ENCODE data around the gene STBD1. TPM values are rescaled to one million over a fixed set of nuclear protein-coding genes. Genes with fewer than 3 reads are reported as not detected.

The STBD1 gene
- total RNA-seq, 1 donor from 2014 or later, result 9.4 TPM

- Histone ChIP-seq H3K4me1 (no peaks in the 10 kb centered on the region), H3K36me3 (no peaks in the 10 kb centered on the region), H3K27ac (no peak overlapping the region), H3K4me3 (no peak overlapping the region), H3K27me3 (no peaks in the 10 kb centered on the region), H3K9me3 (no peaks in the 10 kb centered on the region)
- DNase-seq (no peak), ATAC-seq (no peak)
- TF ChIP-seq CTCF (IDR thresholded peaks at IDR 0.05), result no peak
- intact Hi-C loops (cut with DNase I), result no loop called here
These were observed 34.0 kb upstream of the STBD1 start for GRCh38 chr4:76272582-76272981.

GRCh38 chr4:76272999-76273398 is 33.5 kb upstream of the STBD1 start:
- H3K27me3 ChIP-seq, result no peaks in the 10 kb centered on the region
- no peaks in the 10 kb centered on the region for H3K4me1 ChIP-seq
- H3K9me3 ChIP-seq, result no peaks in the 10 kb centered on the region
- TF ChIP-seq CTCF (IDR thresholded peaks at IDR 0.05), result no peak
- no peak overlapping the region for H3K27ac ChIP-seq
- DNase-seq (no peak), ATAC-seq (no peak)
- no peaks in the 10 kb centered on the region for H3K36me3 ChIP-seq
- intact Hi-C loops (cut with DNase I), result no loop called here
- H3K4me3 ChIP-seq, result no peak overlapping the region

- TF ChIP-seq CTCF (IDR thresholded peaks at IDR 0.05), result no peak
- no peak overlapping the region for H3K27ac ChIP-seq
- no peaks in the 10 kb centered on the region for H3K36me3 ChIP-seq
- DNase-seq (no peak), ATAC-seq (no peak)
- H3K4me3 ChIP-seq, result no peak overlapping the region
- H3K4me1 ChIP-seq, result no peaks in the 10 kb centered on the region
- no peaks in the 10 kb centered on the region for H3K27me3 ChIP-seq
- intact Hi-C loops (cut with DNase I), result no loop called here
- H3K9me3 ChIP-seq, result no peaks in the 10 kb centered on the region
These were observed 30.9 kb upstream of the STBD1 start for GRCh38 chr4:76275486-76276124.

GRCh38 chr4:76276813-76277212 is 29.7 kb upstream of the STBD1 start:
- no peaks in the 10 kb centered on the region for H3K4me1 ChIP-seq
- DNase-seq, result no peak
- H3K4me3 ChIP-seq, result no peak overlapping the region
- ATAC-seq, result no peak
- no peaks in the 10 kb centered on the region for H3K27me3 ChIP-seq
- no peaks in the 10 kb centered on the region for H3K9me3 ChIP-seq
- H3K27ac ChIP-seq, result no peak overlapping the region
- intact Hi-C loops (cut with DNase I), result no loop called here
- no peak for TF ChIP-seq CTCF (IDR thresholded peaks at IDR 0.05)
- H3K36me3 ChIP-seq, result no peaks in the 10 kb centered on the region

- intact Hi-C loops (cut with DNase I), result no loop called here
- no peaks in the 10 kb centered on the region for H3K9me3 ChIP-seq
- DNase-seq, result no peak
- no peaks in the 10 kb centered on the region for H3K27me3 ChIP-seq
- no peaks in the 10 kb centered on the region for H3K4me1 ChIP-seq
- ATAC-seq, result no peak
- no peak overlapping the region for H3K27ac ChIP-seq
- H3K36me3 ChIP-seq, result no peaks in the 10 kb centered on the region
- H3K4me3 ChIP-seq, result no peak overlapping the region
- TF ChIP-seq CTCF (IDR thresholded peaks at IDR 0.05), result no peak
These were observed 28.9 kb upstream of the STBD1 start for GRCh38 chr4:76277667-76278066.

- H3K27me3 ChIP-seq, result no peaks in the 10 kb centered on the region
- TF ChIP-seq CTCF (IDR thresholded peaks at IDR 0.05), result no peak
- H3K4me3 ChIP-seq, result no peak overlapping the region
- no peaks in the 10 kb centered on the region for H3K36me3 ChIP-seq
- H3K27ac ChIP-seq, result no peak overlapping the region
- ATAC-seq (no peak), DNase-seq (no peak)
- intact Hi-C loops (cut with DNase I), result no loop called here
- no peaks in the 10 kb centered on the region for H3K9me3 ChIP-seq
- no peaks in the 10 kb centered on the region for H3K4me1 ChIP-seq
These were observed 27.9 kb upstream of the STBD1 start for GRCh38 chr4:76278583-76278982.
